Measurements from ENCODE around the gene DNAH12. TPM values are rescaled to one million over a fixed set of nuclear protein-coding genes. Genes with fewer than 3 reads are reported as not detected.
A peak's percentile ranks its signal among the peaks of the same experiment; 100 is the strongest.
"Not testable (repeated sequence)": the region's sequence is repeated elsewhere in the genome, so short reads cannot be mapped to it uniquely, and the experiment has no call there.

Gene DNAH12
- total RNA-seq, 1 donor from 2014 or later: 0.02 TPM

DNA sequence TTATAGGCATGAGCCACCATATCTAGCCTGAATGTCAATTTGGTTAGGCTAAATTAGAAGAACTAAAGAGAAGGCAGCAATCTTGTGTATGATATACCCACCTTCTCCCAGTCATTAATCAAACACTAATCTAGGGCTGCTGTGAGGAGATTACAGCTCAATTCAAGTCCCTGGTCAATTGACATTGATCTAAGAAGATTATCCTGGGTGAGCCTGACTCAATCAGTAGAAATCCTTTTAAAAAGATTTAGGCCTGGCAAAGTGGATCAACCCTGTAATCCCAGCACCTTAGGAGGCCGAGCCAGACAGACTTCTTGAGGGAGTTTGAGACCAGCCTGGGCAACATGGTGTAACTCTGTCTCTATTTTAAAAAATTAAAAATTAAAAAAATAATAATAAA, 2.5 kb upstream of the DNAH12 start:
- intact Hi-C loops (cut with micrococcal nuclease): no loop called here
- ATAC-seq: no peak

DNA sequence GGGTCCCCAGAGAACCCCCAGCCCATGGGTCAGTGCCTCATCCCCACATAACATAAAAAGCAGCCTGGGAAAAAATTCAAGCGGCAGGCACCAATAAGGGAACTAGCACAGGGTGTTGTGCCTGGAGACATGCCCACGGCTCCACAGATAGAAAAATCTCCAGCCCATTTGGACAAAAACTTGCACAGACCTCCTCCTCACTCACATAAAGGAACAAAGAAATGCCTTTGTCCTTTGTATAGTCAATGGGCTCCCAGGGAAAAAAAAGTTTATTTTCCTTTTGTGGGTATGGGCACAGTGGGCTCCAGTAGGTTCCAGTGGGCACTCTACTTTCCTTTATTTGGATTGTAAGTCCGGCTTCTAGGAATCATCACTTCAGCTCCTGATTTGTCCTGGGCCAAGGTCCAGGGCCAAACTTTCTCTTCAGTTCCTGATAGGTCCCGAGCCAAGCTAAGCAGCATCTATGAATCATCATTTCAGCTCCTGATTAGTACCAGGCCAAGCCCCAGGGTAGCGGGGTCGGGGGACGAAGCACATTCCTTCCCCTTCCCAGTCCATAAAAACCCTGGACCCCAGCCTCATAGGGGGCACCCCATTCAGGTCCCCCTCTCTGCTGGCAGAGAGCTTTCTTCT, 1.6 kb upstream of the DNAH12 start:
- intact Hi-C loops (cut with micrococcal nuclease): no loop called here
- peak; percentile 91 for ATAC-seq
- no peak for DNase-seq

More for the DNA sequence above, 2.5 kb upstream of the DNAH12 start:
- no peak for DNase-seq

DNA sequence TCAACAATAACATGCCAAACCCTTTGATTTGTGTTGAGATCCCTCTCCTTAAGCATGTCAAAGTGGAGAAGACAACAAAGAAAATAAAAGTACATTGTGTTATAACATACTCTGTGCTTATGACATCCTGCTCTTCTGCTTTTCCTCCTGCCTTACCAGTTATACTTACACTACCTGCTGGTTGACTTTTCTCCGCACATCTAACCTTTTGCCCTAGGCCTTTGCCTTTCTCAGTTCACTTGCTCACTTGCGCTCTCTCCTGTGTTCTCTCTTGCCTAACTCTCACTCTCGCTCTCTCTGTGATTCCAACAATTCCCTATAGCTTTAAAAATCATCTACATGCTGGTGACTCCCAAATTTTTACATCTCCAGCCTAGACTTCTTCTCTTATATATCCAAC, 5.7 kb downstream of the DNAH12 start:
- intact Hi-C loops (cut with micrococcal nuclease): no loop called here
- no peak for DNase-seq
- ATAC-seq: no peak

DNA sequence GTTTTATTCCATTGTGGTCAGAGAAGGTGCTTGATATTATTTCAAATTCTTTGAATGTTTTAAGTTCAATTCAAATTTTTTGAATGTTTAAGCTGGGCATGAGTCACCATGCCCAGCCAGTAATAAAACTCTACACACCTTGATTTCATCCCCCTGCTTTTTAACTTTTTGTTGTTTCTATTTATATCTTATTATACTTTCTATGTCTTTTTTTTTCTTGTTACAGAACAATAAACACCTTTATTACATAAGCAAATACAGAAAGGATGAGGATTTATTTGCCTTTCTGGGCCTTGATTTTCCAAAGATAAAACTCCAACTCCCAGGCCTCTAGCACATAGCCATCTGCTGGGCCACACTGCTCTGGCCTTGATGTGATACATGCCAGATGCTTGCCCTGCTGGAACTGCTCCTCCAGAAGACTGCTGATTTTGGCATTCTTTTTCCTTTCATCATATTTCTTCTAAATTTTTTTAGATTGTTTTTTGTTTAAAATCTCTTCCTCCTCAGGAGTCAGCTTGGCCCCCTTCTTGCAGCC, 14.0 kb downstream of the DNAH12 start:
- ATAC-seq (no peak), DNase-seq (no peak)
- intact Hi-C loops (cut with micrococcal nuclease): no loop called here

DNA sequence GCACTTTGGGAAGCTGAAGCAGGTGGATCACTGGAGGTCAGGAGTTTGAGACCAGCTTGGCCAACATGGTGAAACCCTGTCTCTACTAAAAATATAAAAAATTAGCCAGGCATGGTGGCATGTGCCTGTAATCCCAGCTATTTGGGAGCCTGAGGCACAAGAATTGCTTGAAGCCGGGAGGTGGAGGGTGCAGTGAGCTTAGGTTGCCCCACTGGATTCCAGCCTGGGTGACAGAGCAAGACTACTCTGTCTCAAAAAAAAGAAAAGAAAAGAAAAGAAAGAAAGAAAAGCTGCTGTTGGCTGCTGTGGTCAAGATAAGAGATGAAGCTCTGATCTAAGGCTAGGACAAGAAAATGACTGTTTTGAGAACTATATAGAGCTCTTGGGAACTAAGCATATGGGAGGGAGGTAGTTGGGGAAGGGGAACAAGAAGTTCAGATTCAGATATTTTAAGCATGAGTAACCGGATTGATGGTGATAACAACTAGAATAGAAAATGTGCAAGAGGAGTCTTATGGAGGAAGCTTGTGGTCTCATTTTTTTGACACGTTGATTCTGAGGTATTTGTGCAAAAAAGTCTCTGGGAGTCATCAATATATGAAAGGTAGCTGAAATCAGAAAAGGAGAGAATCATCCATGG, 25.7 kb downstream of the DNAH12 start:
- DNase-seq: no peak
- intact Hi-C loops (cut with micrococcal nuclease): no loop called here
- no peak for ATAC-seq

DNA sequence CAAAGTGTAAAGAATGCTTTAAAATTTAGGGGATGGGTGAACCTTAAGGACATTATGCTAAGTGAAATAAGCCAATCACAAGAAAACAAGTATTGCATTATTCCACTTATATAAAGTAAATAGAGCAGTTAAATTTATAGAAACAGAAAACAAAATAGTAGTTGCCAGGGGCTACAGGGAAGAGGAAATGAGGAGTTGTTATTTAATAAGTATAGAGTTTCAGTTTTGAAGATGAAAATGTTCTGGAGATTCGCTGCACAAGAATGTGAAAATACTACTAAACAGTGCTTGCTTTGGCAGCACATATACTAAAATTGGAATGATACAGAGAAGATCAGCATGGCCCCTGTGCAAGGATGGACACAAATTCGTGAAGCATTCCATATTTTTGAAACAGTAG, 32.0 kb downstream of the DNAH12 start:
- intact Hi-C loops (cut with micrococcal nuclease): no loop called here
- no peak for ATAC-seq
- DNase-seq: no peak

DNA sequence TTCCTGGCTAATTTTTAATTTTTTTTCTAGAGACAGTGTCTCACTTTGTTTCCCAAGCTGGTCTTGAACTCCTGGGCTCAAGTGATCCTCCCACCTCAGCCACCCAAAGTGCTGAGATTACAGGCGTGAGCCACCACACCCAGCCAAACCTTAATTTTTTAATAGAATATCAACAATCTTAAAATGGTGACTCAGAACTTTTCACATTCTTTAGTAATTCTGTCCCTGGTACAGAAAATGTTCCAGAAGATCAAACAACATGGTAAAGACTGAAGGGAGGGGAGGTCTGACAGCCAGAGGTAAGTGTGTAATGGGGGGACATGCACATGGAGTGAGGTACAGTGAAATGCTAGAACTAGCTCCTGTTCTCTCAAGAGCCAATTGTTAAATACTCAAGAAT, 38.2 kb downstream of the DNAH12 start:
- ATAC-seq (no peak), DNase-seq (no peak)
- intact Hi-C loops (cut with micrococcal nuclease): no loop called here

DNA sequence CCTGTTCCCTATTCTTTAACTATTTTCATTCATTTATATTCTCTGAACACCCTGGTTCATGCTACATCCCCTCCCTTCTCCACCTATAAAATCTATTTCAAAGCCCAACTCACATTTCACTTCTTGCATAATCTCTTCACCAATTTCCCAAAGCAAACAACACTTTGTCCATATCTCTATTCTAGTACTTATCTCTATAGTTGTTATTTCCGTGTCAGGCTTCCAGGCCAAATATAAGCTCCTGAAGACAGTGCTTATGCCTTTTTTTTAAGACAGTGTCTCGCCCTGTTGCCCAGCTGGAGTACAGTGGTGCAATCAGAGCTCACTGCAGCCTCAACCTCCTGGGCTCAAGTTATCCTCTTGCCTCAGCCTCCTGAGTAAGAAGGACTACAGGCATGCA, 43.6 kb downstream of the DNAH12 start:
- no peak for ATAC-seq

DNA sequence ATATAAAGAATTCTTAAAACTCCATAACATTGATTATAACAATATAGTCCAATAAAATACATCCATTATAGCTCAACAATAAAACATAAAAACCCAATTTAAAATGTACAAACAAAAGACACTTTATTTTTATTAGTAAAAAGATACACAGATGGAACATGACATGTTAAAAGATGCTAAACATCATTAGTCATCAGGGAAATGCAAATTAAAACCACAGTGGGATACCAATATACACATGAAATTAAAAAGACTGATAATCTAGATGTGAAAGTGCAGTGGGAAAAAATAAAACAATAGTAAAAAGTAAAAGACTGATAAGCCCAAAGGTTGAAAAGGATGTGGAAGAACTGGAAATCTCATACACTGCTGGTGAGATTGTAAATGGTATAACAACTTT, 46.2 kb downstream of the DNAH12 start:
- ATAC-seq: no peak
- intact Hi-C loops (cut with micrococcal nuclease): no loop called here

More for the DNA sequence above, 43.6 kb downstream of the DNAH12 start:
- no peak for DNase-seq
- intact Hi-C loops (cut with micrococcal nuclease): no loop called here

DNA sequence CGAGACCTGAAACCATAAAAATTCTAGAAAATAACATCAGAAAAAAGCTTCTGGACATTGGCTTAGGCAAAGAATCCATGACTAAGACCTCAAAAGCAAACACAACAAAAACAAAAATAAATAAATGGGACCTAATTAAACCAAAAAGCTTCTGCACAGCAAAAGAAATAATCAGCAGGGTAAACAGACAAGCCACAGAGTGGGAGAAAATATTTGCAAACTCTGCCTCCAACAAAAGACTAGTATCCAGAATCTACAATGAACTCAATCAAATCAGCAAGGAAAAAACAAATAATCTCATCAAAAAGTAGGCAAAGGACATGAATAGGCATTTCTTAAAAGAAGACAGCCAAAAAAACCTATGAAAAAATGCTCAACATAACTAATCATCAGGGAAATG, 59.6 kb downstream of the DNAH12 start:
- intact Hi-C loops (cut with micrococcal nuclease): no loop called here
- ATAC-seq: no peak

More for the DNA sequence above, 46.2 kb downstream of the DNAH12 start:
- no peak for DNase-seq

DNA sequence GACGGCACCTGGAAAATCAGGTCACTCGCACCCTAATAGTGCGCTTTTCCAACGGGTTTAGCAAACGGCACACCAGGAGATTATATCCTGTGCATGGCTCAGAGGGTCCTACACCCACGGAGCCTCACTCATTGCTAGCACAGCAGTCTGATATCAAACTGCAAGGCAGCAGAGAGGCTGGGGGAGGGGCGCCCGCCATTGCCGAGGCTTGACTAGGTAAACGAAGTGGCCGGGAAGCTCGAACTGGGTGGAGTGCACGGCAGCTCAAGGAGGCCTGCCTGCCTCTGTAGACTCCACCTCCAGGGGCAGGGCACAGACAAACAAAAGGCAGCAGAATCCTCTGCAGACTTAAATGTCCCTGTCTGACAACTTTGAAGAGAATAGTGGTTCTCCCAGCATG, 67.0 kb downstream of the DNAH12 start:
- intact Hi-C loops (cut with micrococcal nuclease); DNase-seq: not testable (repeated sequence)

More for the DNA sequence above, 59.6 kb downstream of the DNAH12 start:
- DNase-seq: no peak

DNA sequence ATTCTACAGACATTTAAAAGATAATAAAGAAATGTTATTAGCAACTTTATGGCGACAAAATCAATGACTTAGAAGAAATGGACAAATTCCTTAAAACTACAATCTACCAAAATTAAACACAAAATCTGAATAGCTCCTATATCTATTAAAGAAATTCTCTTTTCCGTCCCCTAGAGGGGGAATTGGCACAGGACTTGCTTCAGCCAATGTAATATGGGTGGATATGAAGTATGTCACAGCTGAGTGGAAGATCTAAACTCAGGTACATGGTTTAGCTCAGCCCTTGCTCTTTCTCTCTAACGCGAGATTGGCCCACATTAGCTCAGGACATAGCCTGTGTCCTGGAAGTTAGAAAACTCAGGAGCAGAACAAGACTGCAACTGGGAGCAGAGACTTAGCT, 79.3 kb downstream of the DNAH12 start:
- DNase-seq (no peak), ATAC-seq (no peak)
- intact Hi-C loops (cut with micrococcal nuclease): no loop called here

More for the DNA sequence above, 67.0 kb downstream of the DNAH12 start:
- not testable (repeated sequence) for ATAC-seq

DNA sequence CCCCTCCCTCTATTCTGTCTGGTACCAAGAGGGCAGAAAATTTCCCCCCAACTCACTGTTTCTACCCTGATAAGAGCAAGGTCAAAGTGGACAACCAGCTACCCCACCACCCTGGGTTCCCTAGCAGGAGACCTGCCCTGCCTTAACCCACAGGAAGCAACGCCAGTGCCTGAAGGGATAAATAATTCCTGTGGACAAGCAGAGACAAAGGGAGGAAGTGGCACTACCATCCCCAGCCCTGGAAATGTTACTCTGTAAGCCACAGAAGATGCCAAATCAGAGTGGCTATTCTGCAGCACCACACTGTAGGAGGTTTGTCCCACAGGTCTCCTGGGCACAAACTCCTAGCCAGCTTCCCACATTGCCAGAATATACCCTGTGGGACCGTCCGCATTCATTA, 80.1 kb downstream of the DNAH12 start:
- intact Hi-C loops (cut with micrococcal nuclease): no loop called here
- ATAC-seq: no peak
- no peak for DNase-seq

DNA sequence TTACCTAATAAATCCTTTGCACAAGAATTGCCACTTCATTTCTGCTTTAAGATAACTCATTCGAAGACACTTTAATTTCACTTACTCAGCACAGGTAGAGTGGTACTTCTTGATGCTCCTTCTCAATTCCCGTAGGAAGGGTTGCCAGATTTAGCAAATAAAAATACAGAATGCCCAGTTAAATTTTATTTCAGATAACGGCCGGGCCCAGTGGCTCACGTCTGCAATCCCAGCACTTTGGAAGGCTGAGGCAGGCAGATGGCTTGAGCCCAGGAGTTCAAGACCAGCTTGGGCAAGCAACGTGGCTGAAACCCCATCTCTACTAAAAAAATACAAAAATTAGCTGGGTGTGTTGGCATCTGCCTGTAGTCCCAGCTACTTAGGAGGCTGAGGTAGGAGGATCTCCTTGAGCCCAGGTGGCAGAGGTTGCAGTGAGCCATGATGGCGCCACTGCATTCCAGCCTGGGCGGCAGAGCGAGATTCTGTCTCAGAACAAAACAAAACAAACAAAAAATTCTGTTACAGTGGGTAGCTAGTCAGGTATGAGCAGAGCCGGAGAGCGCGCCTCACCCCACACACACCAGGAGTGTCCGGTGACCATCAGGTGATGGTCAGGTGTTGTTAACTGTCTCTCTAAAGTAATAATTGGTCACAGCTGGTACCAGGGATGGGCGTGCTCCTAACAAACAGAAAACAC, 92.8 kb downstream of the DNAH12 start:
- no peak for ATAC-seq
- intact Hi-C loops (cut with micrococcal nuclease): no loop called here
- DNase-seq: no peak

DNA sequence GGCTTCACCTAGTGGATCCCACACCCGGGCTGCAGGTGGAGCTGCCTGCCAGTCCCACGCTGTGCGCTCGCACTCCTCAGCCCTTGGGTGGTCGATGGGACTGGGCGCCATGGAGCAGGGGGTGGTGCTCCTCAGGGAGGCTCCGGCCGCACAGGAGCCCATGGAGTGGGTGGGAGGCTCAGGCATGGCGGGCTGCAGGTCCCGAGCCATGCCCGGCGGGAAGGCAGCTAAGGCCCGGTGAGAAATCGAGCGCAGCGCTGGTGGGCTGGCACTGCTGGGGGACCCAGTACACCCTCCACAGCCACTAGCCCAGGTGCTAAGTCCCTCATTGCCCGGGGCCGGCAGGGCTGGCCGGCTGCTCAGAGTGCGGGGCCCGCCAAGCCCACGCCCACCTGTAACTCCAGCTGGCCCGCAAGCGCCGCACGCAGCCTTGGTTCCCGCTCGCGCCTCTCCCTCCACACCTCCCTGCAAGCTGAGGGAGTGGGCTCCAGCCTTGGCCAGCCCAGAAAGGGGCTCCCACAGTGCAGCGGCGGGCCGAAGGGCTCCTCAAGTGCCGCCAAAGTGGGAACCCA, 94.8 kb downstream of the DNAH12 start:
- ATAC-seq; DNase-seq; intact Hi-C loops (cut with micrococcal nuclease): not testable (repeated sequence)

DNA sequence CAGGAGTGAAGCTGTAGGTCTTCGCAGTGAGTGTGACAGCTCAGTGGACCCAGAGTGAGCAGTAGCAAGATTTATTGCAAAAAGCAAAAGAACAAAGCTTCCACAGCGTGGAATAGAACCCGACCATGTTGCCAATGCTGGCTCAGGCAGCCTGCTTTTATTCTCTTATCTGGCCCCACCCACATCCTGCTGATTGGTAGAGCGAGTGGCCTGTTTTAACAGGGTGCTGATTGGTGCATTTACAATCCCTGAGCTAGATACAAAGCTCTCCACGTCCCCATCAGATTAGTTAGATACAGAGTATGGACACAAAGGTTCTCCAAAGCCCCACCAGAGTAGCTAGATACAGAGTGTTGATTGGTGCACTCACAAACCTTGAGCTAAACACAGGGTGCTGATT, 95.7 kb downstream of the DNAH12 start:
- ATAC-seq; DNase-seq; intact Hi-C loops (cut with micrococcal nuclease): not testable (repeated sequence)

DNA sequence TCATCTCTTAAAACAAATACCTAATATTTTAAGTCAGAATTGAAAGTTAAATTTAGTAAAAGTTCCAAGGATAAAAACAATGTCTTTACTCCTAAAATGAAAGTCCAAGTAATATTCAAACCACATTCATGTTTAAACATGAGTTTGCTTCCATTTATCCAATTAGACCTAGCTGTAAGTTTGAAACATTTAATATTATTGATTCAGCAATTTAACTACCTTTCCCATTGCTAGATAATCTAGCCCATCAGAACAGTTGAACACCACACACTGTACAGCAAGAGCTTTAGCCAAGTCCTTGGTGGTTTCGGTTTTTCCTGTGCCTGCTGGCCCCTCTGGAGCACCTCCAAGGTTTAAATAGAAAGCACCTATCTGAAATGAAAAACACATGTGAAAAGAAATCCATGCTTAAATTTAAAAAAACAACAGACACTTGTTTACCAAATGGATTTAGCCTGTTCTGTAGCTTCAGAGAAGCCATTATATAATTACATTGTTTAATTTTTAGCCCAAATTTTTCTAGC, 97.8 kb downstream of the DNAH12 start:
- DNase-seq: no peak
- no peak for ATAC-seq
- intact Hi-C loops (cut with micrococcal nuclease): no loop called here

DNA sequence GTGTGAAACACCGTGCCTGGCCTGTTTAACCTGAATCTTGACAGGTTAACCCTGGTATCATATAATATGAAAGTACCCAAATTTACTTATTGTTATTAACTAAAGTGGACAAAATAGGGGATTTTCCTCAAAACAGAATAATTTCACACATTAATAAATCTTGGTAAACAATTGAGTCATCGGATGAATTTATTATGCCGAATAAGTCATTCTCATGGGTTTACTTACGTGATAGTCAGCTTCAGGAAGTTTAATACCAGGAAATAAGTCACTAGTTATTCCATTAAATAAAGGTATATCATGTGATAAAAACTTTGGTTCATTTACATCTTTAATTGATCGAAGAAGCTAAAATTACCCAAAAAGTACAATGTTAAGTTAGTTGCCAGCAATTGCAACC, 99.7 kb downstream of the DNAH12 start:
- DNase-seq (no peak), ATAC-seq (no peak)
- intact Hi-C loops (cut with micrococcal nuclease): no loop called here

DNA sequence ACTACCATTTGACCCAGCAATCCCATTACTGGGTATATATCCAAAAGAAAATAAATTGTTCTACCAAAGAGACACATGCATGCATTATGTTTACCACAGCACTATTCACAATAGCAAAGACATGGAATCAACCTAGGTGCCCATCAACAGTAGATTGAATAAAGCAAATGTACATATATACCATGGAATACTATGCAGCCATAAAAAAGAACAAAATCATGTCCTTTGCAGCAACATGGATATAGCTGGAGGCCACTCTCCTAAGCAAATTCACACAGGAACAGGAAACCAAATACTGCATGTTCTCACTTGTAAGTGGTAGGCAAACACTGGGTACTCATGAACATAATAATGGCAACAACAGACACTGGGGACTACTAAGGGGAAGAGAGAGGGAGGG, 104.0 kb downstream of the DNAH12 start:
- DNase-seq; ATAC-seq; intact Hi-C loops (cut with micrococcal nuclease): not testable (repeated sequence)

DNA sequence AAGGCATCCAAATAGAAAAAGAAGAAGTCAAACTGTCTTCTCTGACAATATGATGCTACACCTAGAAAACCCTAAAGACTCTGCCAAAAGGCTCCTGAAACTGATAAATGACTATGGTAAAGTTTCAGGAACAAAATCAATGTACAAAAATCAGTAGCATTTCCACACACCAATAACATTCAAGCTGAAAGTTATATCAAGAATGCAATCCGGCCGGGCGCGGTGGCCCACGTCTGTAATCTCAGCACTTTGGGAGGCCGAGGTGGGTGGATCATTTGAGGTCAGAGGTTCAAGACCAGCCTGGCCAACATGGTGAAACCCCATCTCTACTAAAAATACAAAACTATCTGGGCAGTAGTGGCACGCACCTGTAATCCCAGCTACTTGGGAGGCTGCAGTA, 105.7 kb downstream of the DNAH12 start:
- ATAC-seq; intact Hi-C loops (cut with micrococcal nuclease); DNase-seq: not testable (repeated sequence)

Measured in left ventricle myocardium superior (tissue), 1 donor.